Measurements from ENCODE around the gene GPC4.

GPC4 gene

DNA sequence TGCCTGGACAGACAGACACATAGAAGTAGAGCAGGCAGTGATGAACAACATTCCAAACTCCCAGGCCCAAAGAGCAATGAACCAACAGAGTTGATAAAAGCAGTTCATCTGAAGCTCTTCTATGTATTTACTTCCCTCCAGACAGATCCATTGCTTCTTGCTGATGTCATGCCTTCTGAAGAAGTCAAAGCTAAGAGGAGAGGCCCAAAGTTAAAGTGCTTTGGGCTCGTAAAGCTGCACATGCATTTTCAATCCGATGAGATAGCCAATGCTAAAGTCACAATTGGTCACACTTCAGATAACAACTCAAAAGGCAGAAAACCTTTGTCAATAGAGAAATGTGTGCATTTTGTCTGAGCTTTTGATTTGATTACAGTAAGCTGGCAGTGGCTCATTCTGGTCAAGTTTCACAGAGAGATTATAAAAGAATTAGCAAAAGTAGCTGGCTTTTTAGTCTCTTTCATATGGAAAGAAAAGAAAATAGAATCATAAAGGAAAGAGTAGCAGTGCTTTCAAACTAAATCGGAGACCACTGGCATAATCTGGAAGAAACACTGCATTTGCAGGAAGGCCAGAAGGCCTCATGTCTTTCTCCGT is 82.0 kb downstream of the GPC4 start:
- Histone ChIP-seq H3K9me3 (ENCODE audit: low read length) (no peaks in the 10 kb centered on the region), H3K27ac (ENCODE audit: low read depth, low read length, poor library complexity, severe bottlenecking) (no peak overlapping the region), H3K9me2 (ENCODE audit: low read depth, low read length) (no peaks in the 10 kb centered on the region), H4K20me1 (ENCODE audit: insufficient read depth, low read length) (no peaks in the 10 kb centered on the region), H3K36me3 (ENCODE audit: insufficient read depth, low read length) (no peaks in the 10 kb centered on the region), H3K9ac (ENCODE audit: low read length) (no peak overlapping the region), H3F3A (ENCODE audit: insufficient read depth, low read length) (no peaks in the 10 kb centered on the region), H3K4me2 (ENCODE audit: low read length) (no peak overlapping the region), H2AFZ (ENCODE audit: low read length) (no peak overlapping the region), H3K4me1 (ENCODE audit: insufficient read depth, low read length, severe bottlenecking) (no peaks in the 10 kb centered on the region), H3K4me3 (ENCODE audit: low read depth, low read length, poor library complexity, severe bottlenecking) (no peak overlapping the region), H3K27me3 (ENCODE audit: insufficient read depth, low read length) (no peaks in the 10 kb centered on the region), H3K79me2 (ENCODE audit: insufficient read depth, low read length) (no peaks in the 10 kb centered on the region)
- TF ChIP-seq, protein P1, sequence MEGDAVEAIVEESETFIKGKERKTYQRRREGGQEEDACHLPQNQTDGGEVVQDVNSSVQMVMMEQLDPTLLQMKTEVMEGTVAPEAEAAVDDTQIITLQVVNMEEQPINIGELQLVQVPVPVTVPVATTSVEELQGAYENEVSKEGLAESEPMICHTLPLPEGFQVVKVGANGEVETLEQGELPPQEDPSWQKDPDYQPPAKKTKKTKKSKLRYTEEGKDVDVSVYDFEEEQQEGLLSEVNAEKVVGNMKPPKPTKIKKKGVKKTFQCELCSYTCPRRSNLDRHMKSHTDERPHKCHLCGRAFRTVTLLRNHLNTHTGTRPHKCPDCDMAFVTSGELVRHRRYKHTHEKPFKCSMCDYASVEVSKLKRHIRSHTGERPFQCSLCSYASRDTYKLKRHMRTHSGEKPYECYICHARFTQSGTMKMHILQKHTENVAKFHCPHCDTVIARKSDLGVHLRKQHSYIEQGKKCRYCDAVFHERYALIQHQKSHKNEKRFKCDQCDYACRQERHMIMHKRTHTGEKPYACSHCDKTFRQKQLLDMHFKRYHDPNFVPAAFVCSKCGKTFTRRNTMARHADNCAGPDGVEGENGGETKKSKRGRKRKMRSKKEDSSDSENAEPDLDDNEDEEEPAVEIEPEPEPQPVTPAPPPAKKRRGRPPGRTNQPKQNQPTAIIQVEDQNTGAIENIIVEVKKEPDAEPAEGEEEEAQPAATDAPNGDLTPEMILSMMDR (IDR thresholded peaks at IDR 0.05; ENCODE audit: low read length): no peak
- TF ChIP-seq EZH2 (IDR thresholded peaks at IDR 0.05; ENCODE audit: borderline replicate concordance, low read length): no peak

DNA sequence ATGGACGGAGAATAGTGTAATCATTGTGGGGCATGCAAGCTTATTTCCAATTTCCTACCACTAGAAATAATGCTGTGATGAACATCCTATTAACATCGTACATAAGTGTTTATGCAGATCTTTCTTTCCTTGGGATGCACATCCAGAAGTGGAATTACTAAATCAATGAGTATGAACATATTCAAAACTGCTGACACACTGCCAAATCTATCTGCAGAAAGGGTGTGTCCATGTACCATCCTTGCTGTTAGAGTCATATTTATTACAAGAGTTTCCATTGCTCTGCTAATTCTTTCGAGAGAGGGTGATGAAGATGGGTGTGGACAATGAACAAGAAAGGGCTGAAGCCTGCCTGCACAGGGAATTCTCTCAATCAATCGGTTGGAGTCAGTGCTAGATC is 82.6 kb downstream of the GPC4 start:
- Histone ChIP-seq H3K4me1 (ENCODE audit: insufficient read depth, low read length, severe bottlenecking) (no peaks in the 10 kb centered on the region), H3K27ac (ENCODE audit: low read depth, low read length, poor library complexity, severe bottlenecking) (no peak overlapping the region), H2AFZ (ENCODE audit: low read length) (no peak overlapping the region), H3K36me3 (ENCODE audit: insufficient read depth, low read length) (no peaks in the 10 kb centered on the region), H3K9ac (ENCODE audit: low read length) (no peak overlapping the region), H3F3A (ENCODE audit: insufficient read depth, low read length) (no peaks in the 10 kb centered on the region), H3K4me2 (ENCODE audit: low read length) (no peak overlapping the region), H3K27me3 (ENCODE audit: insufficient read depth, low read length) (no peaks in the 10 kb centered on the region), H3K79me2 (ENCODE audit: insufficient read depth, low read length) (no peaks in the 10 kb centered on the region), H4K20me1 (ENCODE audit: insufficient read depth, low read length) (no peaks in the 10 kb centered on the region), H3K4me3 (ENCODE audit: low read depth, low read length, poor library complexity, severe bottlenecking) (no peak overlapping the region), H3K9me2 (ENCODE audit: low read depth, low read length) (no peaks in the 10 kb centered on the region), H3K9me3 (ENCODE audit: low read length) (no peaks in the 10 kb centered on the region)
- TF ChIP-seq EZH2 (IDR thresholded peaks at IDR 0.05; ENCODE audit: borderline replicate concordance, low read length): no peak

DNA sequence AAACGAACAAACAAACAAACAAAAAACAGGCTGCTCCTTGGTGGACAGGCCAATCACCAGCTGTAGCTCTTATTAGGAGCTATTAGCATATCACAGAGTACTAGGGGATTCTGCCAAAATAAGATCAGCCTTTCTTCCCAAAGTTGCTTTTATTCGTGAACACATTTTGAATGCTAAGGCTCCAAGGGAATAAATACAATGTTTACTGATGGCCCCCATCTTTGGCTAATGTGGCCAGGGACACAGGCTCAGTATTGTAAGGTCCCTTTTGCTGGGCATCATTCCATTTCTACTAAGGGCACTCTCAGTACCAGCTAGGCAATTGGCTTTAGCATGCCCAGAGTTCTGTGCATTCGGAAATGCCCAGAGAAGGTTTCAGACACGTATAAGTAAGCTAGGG is 84.3 kb downstream of the GPC4 start:
- Histone ChIP-seq H3F3A (ENCODE audit: insufficient read depth, low read length) (no peaks in the 10 kb centered on the region), H3K9me3 (ENCODE audit: low read length) (no peaks in the 10 kb centered on the region), H3K4me2 (ENCODE audit: low read length) (no peak overlapping the region), H3K79me2 (ENCODE audit: insufficient read depth, low read length) (no peaks in the 10 kb centered on the region), H3K9ac (ENCODE audit: low read length) (no peak overlapping the region), H2AFZ (ENCODE audit: low read length) (no peak overlapping the region), H3K27me3 (ENCODE audit: insufficient read depth, low read length) (no peaks in the 10 kb centered on the region), H3K4me3 (ENCODE audit: low read depth, low read length, poor library complexity, severe bottlenecking) (no peak overlapping the region), H3K36me3 (ENCODE audit: insufficient read depth, low read length) (no peaks in the 10 kb centered on the region), H3K27ac (ENCODE audit: low read depth, low read length, poor library complexity, severe bottlenecking) (no peak overlapping the region), H3K4me1 (ENCODE audit: insufficient read depth, low read length, severe bottlenecking) (no peaks in the 10 kb centered on the region), H4K20me1 (ENCODE audit: insufficient read depth, low read length) (no peaks in the 10 kb centered on the region), H3K9me2 (ENCODE audit: low read depth, low read length) (no peaks in the 10 kb centered on the region)
- TF ChIP-seq, protein P1 (IDR thresholded peaks at IDR 0.05; ENCODE audit: low read length): no peak
- TF ChIP-seq EZH2 (IDR thresholded peaks at IDR 0.05; ENCODE audit: borderline replicate concordance, low read length): no peak

DNA sequence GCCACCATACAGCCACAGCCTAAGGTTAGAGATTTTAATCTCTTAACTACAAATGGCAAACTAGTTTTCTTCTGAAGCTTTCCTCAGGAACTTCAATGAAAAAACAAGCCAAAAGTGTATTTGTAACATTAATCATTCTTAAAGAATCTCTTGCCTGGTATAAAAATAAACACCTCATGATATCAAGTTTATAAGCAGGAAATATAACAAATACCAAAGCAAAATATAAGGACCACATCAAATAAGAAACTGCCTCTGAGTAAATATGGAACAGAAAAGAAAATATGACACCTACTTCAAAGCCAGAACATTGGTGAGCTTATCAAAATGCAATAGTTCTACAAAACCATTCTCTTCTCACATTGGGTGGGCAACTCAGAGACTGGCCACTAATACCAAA is 89.9 kb downstream of the GPC4 start:
- no peak overlapping the region for H3K27ac ChIP-seq (ENCODE audit: low read depth, low read length, poor library complexity, severe bottlenecking)

More for the DNA sequence above, 89.9 kb downstream of the GPC4 start:
- no peak for TF ChIP-seq EZH2 (IDR thresholded peaks at IDR 0.05; ENCODE audit: borderline replicate concordance, low read length)
- TF ChIP-seq, protein P1 (IDR thresholded peaks at IDR 0.05; ENCODE audit: low read length): no peak
- no peaks in the 10 kb centered on the region for H3K4me1 ChIP-seq (ENCODE audit: insufficient read depth, low read length, severe bottlenecking)
- no peaks in the 10 kb centered on the region for H3K9me3 ChIP-seq (ENCODE audit: low read length)
- no peak overlapping the region for H2AFZ ChIP-seq (ENCODE audit: low read length)
- no peaks in the 10 kb centered on the region for H3K9me2 ChIP-seq (ENCODE audit: low read depth, low read length)
- no peak overlapping the region for H3K9ac ChIP-seq (ENCODE audit: low read length)
- no peak overlapping the region for H3K4me2 ChIP-seq (ENCODE audit: low read length)
- H3K4me3 ChIP-seq (ENCODE audit: low read depth, low read length, poor library complexity, severe bottlenecking): no peak overlapping the region
- H3F3A ChIP-seq (ENCODE audit: insufficient read depth, low read length): no peaks in the 10 kb centered on the region
- H4K20me1 ChIP-seq (ENCODE audit: insufficient read depth, low read length): no peaks in the 10 kb centered on the region
- no peaks in the 10 kb centered on the region for H3K27me3 ChIP-seq (ENCODE audit: insufficient read depth, low read length)
- no peaks in the 10 kb centered on the region for H3K36me3 ChIP-seq (ENCODE audit: insufficient read depth, low read length)
- H3K79me2 ChIP-seq (ENCODE audit: insufficient read depth, low read length): no peaks in the 10 kb centered on the region

Data from OCI-LY1 (cell line).